ENCODE data around the gene SMYD2.
A peak's percentile ranks its signal among the peaks of the same experiment; 100 is the strongest.

GRCh38 chr1:214332946-214333798 lies 52.2 kb downstream of the SMYD2 start:
- TF ChIP-seq CTCF (IDR thresholded peaks at IDR 0.05): peak; percentile 72 to 90 (median 80)
- TF ChIP-seq POLR2A (IDR thresholded peaks at IDR 0.05): no peak
